ENCODE measurements around the gene HOXA13. TPM values are rescaled to one million over a fixed set of nuclear protein-coding genes. Genes with fewer than 3 reads are reported as not detected.

Gene HOXA13
- total RNA-seq, 1 donor from 2014 or later, result under 0.01 TPM

- no peaks in the 10 kb centered on the region for H3K36me3 ChIP-seq (ENCODE audit: control insufficient read depth, insufficient read depth, low read length)
- TF ChIP-seq CTCF (IDR thresholded peaks at IDR 0.05; ENCODE audit: insufficient read depth, low read length, severe bottlenecking), result peak; percentile 75
- no peak overlapping the region for H3K4me3 ChIP-seq (ENCODE audit: low read depth, low read length)
- H3K27me3 ChIP-seq (ENCODE audit: control insufficient read depth, insufficient read depth, low read length), result peaks cover 65% of the 10 kb centered on the region
- FAIRE-seq, result no peak
- DNase-seq (ENCODE audit: low read depth), result peak; percentile 60
Measured at GRCh38 chr7:27196287-27196767, 3.6 kb downstream of the HOXA13 start.

- FAIRE-seq, result no peak
Measured at GRCh38 chr7:27194686-27195379, 5.1 kb downstream of the HOXA13 start.

DNA sequence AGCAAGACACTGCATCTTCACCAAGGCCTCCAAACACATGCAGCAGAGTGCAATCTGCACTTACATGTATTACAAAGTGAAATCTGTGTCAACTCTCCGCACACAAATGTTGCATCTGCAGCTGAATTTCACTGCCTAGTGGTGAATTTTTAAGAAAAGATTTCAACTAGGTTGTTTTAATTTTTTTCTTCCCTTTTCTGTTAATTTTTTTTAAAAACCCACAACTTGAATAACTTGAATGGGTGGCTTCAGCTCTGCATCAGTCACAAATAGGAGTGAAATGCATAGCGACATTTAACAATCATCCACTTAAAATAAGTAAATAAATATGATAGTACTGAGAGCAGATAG, 5.9 kb downstream of the HOXA13 start:
- Histone ChIP-seq H3K4me3 (ENCODE audit: low read depth, low read length) (no peak overlapping the region), H3K27me3 (ENCODE audit: control insufficient read depth, insufficient read depth, low read length) (peaks cover 74% of the 10 kb centered on the region), H3K36me3 (ENCODE audit: control insufficient read depth, insufficient read depth, low read length) (no peaks in the 10 kb centered on the region)
- DNase-seq (ENCODE audit: low read depth) (no peak), FAIRE-seq (no peak)
- TF ChIP-seq CTCF (IDR thresholded peaks at IDR 0.05; ENCODE audit: insufficient read depth, low read length, severe bottlenecking), result no peak

More at GRCh38 chr7:27194686-27195379, 5.1 kb downstream of the HOXA13 start:
- TF ChIP-seq CTCF (IDR thresholded peaks at IDR 0.05; ENCODE audit: insufficient read depth, low read length, severe bottlenecking), result no peak
- no peak overlapping the region for H3K4me3 ChIP-seq (ENCODE audit: low read depth, low read length)
- peaks cover 68% of the 10 kb centered on the region for H3K27me3 ChIP-seq (ENCODE audit: control insufficient read depth, insufficient read depth, low read length)
- H3K36me3 ChIP-seq (ENCODE audit: control insufficient read depth, insufficient read depth, low read length), result no peaks in the 10 kb centered on the region
- DNase-seq (ENCODE audit: low read depth), result no peak

GRCh38 chr7:27193335-27194001, 6.4 kb downstream of the HOXA13 start:
- TF ChIP-seq CTCF (IDR thresholded peaks at IDR 0.05; ENCODE audit: insufficient read depth, low read length, severe bottlenecking), result no peak
- Histone ChIP-seq H3K36me3 (ENCODE audit: control insufficient read depth, insufficient read depth, low read length) (no peaks in the 10 kb centered on the region), H3K27me3 (ENCODE audit: control insufficient read depth, insufficient read depth, low read length) (peaks cover 74% of the 10 kb centered on the region), H3K4me3 (ENCODE audit: low read depth, low read length) (no peak overlapping the region)
- no peak for DNase-seq (ENCODE audit: low read depth)
- FAIRE-seq, result peak; percentile 47

DNA sequence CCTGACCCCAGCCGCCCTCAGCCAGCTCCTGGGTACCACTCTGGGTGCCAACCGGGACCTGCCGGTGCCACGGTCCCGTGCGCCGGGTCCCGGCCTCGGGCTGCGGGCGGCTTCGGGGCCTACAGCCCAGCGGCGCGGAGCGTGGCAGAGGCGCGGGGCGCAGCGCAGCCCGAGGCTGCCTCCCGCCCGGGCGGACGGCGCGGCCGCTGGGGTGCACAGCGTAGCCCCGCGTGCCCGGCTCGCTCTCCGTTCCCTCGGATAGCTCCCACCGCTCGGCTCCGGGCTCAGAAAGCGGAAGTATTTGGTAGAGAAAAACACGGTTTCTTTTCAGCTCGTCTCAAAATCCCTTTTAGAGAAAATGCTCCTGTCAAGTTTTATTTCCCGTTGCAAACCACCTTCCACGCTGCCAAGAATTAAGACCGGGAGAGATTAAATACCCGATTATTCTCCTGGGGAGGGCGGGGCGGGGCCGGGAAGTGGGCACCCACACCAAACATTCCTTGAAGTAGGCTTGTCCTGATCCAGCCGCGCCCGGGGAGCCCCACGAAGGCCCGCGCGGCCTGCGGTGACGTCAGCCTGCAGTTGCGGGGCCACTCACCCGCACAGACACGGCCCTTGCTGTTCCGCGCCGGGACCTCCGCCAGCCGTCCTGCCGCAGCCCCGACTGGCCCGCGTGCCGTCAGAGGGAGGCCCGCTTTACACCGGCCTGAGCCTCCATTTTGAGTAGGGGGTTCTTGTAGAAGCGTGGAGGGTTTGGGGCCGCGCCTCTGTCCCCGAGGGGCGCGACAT, 7.2 kb downstream of the HOXA13 start:
- TF ChIP-seq CTCF (IDR thresholded peaks at IDR 0.05; ENCODE audit: insufficient read depth, low read length, severe bottlenecking), result no peak
- peaks cover 74% of the 10 kb centered on the region for H3K27me3 ChIP-seq (ENCODE audit: control insufficient read depth, insufficient read depth, low read length)
- DNase-seq (ENCODE audit: low read depth), result no peak
- no peaks in the 10 kb centered on the region for H3K36me3 ChIP-seq (ENCODE audit: control insufficient read depth, insufficient read depth, low read length)
- no peak overlapping the region for H3K4me3 ChIP-seq (ENCODE audit: low read depth, low read length)
- no peak for FAIRE-seq
